PFSK-1 (cell line): Measurements from ENCODE around the gene CTNNA3.

Experiments used
- FOXP2 ChIP-seq: optimal IDR thresholded peaks from 2 replicates; pipeline ENCODE3; 2011; ENCODE audit warnings: borderline replicate concordance, control low read depth, inconsistent platforms; ENCODE audit not compliant: insufficient read depth; ENCODE audit errors: extremely low read length, extremely low read depth
- POLR2AphosphoS5 ChIP-seq: IDR thresholded peaks from 2 replicates; pipeline ENCODE4 v1.6.1; 2012; ENCODE audit warnings: low read depth, mild to moderate bottlenecking, control low read depth, low read length, moderate library complexity
- SIN3A ChIP-seq: IDR thresholded peaks from 2 replicates; pipeline ENCODE4 v1.6.1; 2012; ENCODE audit warnings: mild to moderate bottlenecking, low read length, moderate library complexity, borderline replicate concordance; ENCODE audit not compliant: insufficient read depth
- TAF1 ChIP-seq: IDR thresholded peaks from 2 replicates; pipeline ENCODE4 v1.6.1; 2012; ENCODE audit warnings: low read length, control low read depth, borderline replicate concordance; ENCODE audit not compliant: insufficient read depth
- TF ChIP-seq, protein P1 (sequence below), 2 experiments: IDR thresholded peaks; 2 replicates each; pipeline versions ENCODE4 v1.6.1 to v1.8.0; 2011 to 2012; ENCODE audit warnings: low read depth in 2 of 2, low read length in 2 of 2, control low read depth in 1 of 2, inconsistent platforms in 1 of 2, mild to moderate bottlenecking in 1 of 2, moderate library complexity in 1 of 2; ENCODE audit not compliant: insufficient read depth in 1 of 2

The CTNNA3 gene

GRCh38 chr10:66860376-66860945 is 835.5 kb downstream of the CTNNA3 start:
- TF ChIP-seq POLR2AphosphoS5 (no peak), FOXP2 (no peak), TAF1 (no peak), SIN3A (no peak)
- TF ChIP-seq, protein P1, sequence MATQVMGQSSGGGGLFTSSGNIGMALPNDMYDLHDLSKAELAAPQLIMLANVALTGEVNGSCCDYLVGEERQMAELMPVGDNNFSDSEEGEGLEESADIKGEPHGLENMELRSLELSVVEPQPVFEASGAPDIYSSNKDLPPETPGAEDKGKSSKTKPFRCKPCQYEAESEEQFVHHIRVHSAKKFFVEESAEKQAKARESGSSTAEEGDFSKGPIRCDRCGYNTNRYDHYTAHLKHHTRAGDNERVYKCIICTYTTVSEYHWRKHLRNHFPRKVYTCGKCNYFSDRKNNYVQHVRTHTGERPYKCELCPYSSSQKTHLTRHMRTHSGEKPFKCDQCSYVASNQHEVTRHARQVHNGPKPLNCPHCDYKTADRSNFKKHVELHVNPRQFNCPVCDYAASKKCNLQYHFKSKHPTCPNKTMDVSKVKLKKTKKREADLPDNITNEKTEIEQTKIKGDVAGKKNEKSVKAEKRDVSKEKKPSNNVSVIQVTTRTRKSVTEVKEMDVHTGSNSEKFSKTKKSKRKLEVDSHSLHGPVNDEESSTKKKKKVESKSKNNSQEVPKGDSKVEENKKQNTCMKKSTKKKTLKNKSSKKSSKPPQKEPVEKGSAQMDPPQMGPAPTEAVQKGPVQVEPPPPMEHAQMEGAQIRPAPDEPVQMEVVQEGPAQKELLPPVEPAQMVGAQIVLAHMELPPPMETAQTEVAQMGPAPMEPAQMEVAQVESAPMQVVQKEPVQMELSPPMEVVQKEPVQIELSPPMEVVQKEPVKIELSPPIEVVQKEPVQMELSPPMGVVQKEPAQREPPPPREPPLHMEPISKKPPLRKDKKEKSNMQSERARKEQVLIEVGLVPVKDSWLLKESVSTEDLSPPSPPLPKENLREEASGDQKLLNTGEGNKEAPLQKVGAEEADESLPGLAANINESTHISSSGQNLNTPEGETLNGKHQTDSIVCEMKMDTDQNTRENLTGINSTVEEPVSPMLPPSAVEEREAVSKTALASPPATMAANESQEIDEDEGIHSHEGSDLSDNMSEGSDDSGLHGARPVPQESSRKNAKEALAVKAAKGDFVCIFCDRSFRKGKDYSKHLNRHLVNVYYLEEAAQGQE (IDR thresholded peaks at IDR 0.05; ENCODE audit: insufficient read depth in 1 of 2, low read depth in 2 of 2, low read length in 2 of 2), result no peak

DNA sequence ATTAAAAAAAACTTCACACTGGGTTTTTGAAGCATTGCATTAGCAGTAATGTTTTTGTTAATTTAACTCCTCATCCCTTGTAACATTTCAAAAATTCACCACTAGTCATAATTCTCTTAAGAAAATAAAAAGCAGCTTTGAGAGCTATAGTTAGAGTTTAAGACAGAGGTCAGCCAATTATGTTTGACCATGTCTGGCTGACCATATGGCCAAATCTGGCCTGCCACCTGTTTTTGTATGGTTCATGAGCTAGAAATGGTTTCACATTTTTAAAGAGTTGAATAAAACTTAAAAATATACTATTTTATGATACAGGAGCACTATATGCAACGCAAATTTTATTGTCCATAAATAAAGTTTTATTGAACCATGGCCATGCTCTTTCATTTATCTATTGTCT is 843.2 kb downstream of the CTNNA3 start:
- TF ChIP-seq, protein P1 (IDR thresholded peaks at IDR 0.05; ENCODE audit: insufficient read depth in 1 of 2, low read depth in 2 of 2, low read length in 2 of 2), result no peak
- TF ChIP-seq FOXP2, result no peak
- TF ChIP-seq SIN3A, result no peak
- TF ChIP-seq TAF1, result no peak
- TF ChIP-seq POLR2AphosphoS5, result no peak

GRCh38 chr10:66848856-66849255 is 847.1 kb downstream of the CTNNA3 start:
- TF ChIP-seq, protein P1 (IDR thresholded peaks at IDR 0.05; ENCODE audit: insufficient read depth in 1 of 2, low read depth in 2 of 2, low read length in 2 of 2), result no peak
- TF ChIP-seq TAF1 (no peak), FOXP2 (no peak), POLR2AphosphoS5 (no peak), SIN3A (no peak)

GRCh38 chr10:66844176-66844942 is 851.6 kb downstream of the CTNNA3 start:
- TF ChIP-seq SIN3A, result no peak
- TF ChIP-seq FOXP2, result no peak
- no peak for TF ChIP-seq TAF1
- TF ChIP-seq, protein P1 (IDR thresholded peaks at IDR 0.05; ENCODE audit: insufficient read depth in 1 of 2, low read depth in 2 of 2, low read length in 2 of 2), result no peak
- no peak for TF ChIP-seq POLR2AphosphoS5
